HG02840 (cell line): Measurements from ENCODE around the gene CD320.
"Not testable (repeated sequence)": the region's sequence is repeated elsewhere in the genome, so short reads cannot be mapped to it uniquely, and the experiment has no call there.

Source experiments
- ATAC-seq: cut with Tn5 transposase; IDR thresholded peaks from one replicate; pipeline ENCODE4 v1.9.1; 2021; ENCODE audit warnings: mild to moderate bottlenecking, moderate library complexity, moderate number of reproducible peaks; ENCODE audit not compliant: unreplicated experiment, low FRiP score

CD320 gene

DNA sequence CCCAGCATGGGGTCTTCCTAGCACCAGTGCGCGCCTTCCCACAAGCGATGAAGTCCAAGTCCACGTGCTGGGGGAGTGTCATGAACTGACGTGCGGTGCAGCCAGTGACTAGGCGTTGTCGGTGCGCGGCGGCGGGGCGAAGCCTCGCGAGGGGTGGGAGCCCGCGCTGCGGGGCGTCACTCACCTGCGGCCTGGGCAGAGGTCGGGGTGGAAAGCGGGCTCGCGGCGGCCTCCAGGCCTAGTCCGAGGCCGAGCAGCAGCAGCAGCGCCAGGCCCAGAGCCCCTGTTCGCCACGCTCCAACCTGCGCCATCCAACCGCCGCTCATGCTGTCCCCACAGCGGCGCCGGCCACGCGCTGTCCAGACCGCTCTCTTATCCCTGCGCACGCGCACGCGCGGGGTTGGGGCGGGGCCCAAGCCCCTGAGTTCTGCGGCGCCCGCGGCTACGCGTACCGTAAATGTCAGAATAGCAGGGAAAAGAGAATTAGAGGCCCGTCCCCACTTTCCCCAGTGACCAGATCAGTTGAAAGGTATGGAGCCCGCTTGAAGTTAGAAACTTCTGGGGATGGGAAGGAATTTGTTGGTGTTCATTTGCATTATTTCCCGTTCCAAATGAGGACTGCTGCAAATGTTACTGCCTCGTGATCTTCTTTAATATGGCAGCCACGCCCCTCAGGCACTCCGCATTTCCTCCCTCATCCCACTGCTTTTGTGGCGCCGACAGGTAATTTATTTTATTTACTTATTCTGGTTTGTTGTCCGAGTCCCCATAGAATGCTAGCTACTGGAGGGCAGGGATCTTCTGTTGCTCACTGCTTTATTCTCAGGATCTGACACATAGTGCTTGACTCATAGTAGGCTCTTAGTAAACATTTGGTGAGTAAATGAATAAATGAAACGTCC lies at the start of gene CD320:
Gene CD320 (minus strand): TSS at position 394 of the 902 bp plus-strand sequence. CDS start 68 bp downstream, at position 326.
- peak; percentile 85 for ATAC-seq

DNA sequence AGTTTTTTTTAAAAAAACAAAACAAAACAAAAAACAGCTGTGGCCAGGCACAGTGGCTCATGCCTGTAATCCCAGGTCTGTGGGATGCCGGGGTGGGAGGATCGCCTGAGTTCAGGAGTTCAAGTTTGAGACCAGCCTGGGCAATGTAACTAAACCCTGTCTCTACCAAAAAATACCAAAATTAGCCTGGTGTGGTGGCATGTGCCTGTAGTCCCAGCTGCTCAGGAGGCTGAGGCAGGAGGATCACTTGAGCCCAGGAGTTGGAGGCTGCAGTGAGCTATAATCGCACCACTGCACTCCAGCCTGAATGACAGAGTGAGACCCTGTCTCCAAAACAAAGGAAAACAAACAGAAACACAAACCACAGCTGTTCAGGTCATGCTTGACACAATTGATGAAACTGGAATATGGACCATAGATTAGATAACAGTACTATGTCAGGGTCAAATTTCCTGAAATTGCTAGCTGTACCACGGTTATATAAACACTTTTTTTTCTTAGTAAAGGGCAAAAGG lies 48.9 kb upstream of the CD320 start:
- no peak for ATAC-seq

- no peak for ATAC-seq
These were observed 47.7 kb upstream of the CD320 start for GRCh38 chr19:8355631-8356402.

- not testable (repeated sequence) for ATAC-seq
These were observed 44.7 kb upstream of the CD320 start for GRCh38 chr19:8352845-8353244.

DNA sequence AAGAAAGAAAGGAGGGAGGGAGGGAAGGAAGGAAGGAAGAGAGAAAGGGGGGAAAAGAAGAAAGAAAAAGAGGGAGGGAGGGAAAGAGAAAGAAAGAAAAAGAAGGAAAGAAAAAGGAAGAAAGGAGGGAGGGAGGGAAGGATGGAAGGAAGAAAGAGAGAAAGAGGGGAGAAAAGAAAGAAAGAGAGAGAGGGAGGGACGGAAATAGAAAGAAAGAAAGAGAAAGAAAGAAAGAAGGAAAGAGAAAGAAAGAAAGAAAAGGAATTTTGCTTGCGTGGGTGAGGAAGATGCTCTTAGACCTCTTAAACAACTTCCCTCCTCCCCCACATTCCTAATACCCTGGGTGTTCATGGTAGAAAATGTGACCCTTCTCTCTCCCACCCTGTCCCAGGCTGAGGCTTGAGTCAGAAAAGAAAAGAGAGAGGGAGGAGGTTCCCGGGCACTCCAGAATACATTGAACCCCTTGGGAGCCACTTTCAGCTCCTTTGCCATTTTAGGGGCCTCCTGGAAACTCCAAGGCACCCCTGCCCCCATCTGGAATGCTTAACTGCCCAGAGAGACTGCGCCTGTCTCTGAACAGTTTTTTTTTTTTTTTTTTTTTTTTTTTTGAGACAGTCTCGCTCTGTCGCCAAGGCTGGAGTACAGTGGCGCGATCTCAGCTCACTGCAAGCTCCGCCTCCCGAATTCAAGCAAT lies 44.1 kb upstream of the CD320 start:
- ATAC-seq: no peak

DNA sequence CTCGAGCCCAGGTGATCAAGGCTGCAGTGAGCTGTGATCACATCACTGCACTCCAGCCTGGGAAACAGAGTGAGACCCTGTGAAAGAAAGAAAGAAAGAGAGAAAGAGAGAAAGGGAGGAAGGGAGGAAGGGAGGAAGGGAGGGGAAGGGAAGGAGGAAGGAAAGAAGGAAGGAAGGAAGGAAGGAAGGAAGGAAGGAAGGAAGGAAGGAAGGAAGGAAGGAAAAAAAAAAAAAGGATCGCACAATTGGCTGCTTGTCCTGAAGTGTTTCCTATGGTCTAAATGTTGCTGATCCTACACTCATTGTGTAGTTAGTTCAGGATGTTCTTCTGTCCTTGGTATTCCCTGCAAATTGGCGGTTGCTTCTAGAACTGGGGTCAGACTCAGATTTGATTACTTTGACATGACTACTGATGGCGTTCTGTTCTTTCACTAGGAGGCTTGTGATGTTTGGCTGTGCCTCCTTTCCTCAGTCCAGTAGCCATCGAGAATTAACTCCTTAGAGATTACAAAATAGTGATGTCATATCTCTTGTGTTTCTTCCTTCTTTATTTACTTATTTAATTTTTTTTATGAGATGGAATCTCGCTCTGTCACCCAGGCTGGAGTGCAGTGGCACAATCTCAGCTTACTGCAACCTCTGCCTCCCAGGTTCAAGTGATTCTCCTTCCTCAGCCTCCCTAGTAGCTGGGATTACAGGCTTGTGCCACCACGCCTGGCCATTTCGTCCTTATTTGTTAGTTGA lies 41.6 kb upstream of the CD320 start:
- not testable (repeated sequence) for ATAC-seq

- ATAC-seq: no peak
These were observed 35.3 kb upstream of the CD320 start for GRCh38 chr19:8343483-8343844.

DNA sequence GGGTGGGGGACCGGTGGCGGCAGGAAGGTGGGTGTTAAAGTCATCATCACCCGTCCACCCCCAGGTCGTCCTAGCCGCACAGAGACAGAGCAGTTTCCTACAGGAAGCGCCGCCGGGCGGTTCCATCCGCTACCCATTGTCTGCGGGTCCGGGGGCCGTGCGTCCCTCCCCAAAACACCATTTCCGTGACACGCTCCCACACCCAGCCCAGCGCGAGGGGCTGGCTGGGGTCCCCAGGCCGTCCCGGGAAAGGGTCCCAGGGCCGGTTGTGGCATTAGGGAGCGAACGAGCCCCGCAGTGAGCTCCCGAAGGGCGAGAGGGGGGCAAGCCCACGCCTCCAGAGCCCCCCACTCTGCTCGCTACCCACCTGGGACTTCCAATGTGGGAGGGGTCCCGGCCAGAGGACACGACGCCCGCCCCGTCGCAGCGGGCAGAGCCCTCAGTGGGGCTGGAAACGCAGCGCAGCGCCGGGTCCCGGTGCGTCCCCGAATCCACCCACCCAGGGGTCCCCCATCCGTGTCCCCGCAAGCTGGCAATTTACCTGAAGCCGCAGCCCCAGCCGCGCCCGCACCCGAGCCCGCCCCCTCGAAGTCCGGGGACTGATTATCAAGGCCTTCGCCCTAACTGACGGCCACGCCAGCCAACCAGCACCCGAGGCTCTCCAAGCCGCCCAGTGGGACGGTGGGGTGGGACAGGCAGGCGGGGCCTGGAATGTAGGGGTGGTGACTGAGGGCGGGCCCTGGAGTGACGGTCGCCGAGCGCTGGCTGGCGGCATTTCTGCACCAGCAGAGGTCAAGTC lies 34.7 kb upstream of the CD320 start, which contains the start of gene KANK3:
Gene KANK3 (minus strand): TSS at position 579 of the 799 bp plus-strand sequence. CDS start 5,434 bp downstream, outside the sequence.
- no peak for ATAC-seq

GRCh38 chr19:8342316-8342683 lies 34.1 kb upstream of the CD320 start:
- ATAC-seq: no peak

DNA sequence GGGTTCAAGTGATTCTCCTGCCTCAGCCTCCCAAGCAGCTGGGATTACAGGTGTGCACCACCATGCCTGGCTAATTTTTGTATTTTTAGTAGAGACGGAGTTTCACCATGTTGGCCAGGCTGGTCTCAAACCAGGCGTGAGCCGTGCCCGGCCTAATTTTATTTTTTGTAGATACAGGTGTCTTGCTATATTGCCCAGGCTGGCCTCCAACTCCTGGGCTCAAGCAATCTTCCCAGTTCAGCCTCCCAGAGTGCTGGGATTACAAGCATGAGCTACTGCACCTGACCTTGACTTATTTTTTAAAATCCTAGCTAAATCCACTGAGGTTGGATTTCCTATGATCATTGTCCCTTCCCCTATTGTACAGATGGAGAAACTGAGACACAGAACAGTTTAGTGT lies 33.3 kb upstream of the CD320 start:
- ATAC-seq: not testable (repeated sequence)

GRCh38 chr19:8340341-8341096 lies 32.4 kb upstream of the CD320 start:
- no peak for ATAC-seq

- ATAC-seq: no peak
These were observed 30.7 kb upstream of the CD320 start for GRCh38 chr19:8338835-8339234.

- ATAC-seq: no peak
These were observed 29.6 kb upstream of the CD320 start for GRCh38 chr19:8337728-8338127.

DNA sequence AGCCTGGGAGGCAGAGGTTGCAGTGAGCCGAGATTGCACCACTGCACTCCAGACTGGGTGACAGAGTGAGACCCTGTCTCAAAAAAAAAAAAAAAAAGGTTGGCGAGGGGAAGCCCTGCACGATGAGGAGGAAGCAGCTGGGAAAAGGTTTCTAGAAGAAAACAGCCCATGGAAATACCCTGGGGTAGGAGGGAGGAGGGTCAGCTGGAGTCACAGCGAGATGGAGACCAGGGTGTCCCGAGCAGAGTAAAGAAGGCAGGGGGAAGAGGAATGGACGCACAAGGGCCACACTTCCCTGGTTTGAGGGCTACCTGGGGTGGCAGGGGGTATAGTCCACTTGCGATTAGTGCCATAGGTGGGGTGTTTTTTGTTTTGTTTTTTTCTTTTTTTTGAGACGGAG lies 28.5 kb upstream of the CD320 start:
- no peak for ATAC-seq

DNA sequence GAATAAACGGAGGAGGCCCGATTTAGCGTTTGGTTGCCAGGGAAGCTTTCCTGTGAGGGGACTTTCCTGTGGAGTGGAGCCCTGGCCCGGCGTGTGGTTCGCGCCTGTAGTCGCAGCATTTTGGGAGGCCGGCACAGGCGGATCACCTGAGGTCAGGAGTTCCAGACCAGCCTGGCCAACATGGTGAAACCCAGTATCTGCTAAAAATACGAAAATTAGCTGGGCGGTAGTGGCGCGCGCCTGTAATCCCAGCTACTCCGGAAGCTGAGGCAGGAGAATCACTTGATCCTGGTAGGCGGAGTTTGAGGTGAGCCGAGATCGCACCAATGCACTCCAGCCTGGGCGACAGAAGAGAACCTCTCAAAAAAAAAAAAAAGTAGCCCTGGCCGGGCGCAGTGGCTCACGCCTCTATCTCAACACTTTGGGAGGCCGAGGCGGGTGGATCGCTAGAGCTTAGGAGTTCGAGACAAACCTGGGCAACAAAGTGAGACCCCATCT lies 28.0 kb upstream of the CD320 start:
- ATAC-seq: no peak

DNA sequence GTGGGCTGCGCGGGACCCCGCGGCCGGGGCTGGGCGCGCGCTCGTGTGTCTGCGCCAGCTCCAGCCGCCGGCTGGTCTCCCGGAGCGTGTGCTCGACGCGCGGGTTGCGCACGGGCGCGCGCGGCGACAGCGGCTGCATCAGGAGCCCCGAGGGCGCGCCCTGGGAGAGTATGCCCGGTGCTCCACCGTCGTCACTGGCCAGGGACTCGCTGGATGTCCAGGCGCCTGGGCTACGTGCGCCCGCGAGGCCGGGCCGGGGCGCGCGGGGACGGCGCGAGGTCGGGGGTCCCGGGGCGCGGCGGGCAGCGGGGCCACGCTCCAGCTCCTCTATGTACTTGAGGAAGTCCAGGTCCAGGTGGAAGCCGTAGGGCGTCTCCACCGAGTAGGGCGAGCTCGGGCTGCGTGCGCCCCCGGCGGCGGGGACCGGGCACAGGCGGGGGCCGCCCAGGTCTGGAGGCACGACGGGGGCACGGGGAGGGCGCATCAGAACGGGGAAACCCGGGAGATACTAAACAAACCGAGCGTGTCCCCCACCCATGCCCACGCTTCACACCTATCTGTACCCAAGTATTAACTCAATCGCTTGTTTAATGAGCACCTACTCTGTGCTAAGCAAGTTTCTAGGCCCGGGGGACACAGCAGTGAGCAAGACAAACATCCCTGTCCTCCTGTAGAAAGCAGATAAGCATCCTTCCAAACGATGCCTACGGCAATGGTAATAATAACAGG lies 27.3 kb upstream of the CD320 start:
- no peak for ATAC-seq

DNA sequence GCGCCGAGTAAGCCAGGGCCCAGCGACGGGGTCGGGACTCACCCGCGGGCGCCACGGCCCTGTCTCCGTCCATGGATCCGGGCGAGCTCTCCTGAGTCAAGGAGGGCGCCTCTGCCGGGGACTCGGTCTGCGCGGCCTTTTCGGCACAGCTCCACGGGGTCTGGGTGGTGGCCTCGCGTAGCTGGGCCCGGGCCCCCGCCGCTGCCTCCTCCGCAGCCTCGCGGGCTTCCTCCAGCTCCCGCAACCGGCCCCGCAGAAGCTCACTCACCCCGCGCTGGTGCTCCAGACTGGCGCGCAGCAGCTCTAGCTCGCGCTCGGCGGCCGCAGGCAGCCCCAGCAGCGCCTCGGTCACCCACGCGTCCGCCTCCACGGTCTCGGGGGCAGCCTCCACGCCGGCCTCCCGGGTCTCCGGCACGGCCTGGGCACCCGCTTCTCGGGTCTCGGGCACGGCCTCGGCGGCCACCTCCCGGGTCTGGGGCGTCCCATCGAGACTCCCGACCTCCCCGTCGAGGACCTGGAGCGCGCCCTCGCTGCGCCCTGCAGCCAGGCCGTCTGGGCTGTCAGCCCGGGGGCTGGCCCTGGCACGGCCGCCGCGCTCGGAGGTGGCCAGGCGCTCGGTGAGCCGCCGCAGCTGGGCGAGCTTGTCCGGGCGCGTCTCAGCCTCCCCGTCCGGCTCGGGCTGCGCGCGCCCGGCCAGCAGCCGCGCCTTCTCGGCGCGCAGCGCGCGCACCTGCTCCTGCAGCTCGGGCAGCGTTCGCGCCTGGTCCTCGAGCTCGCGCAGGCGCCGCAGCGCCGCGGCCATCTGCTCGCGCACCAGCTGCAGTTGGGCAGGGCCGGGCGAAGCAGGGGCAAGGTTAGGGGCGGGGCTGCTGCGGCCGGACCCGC lies 26.5 kb upstream of the CD320 start:
- ATAC-seq: no peak
